SK-N-SH (cell line): ENCODE measurements around the gene CCDC6. TPM values are rescaled to one million over a fixed set of nuclear protein-coding genes. Genes with fewer than 3 reads are reported as not detected.

ENCODE experiments used
- CTCF ChIA-PET: fragments of 300-600, 350-600 bp; formaldehyde crosslinking; extraction: SDS; loops from one replicate; lab custom pipeline; 2021; lab: Yijun Ruan, JAX
- POLR2A ChIA-PET: fragments of 350-600 bp; sonication (Branson Sonifier 250); formaldehyde crosslinking; extraction: SDS; loops from one replicate; lab custom pipeline; 2020; ENCODE audit warnings: antibody characterized with exemption, inconsistent platforms; lab: Yijun Ruan, JAX
- DNase-seq: peaks from one replicate; pipeline ENCODE4 v3.0.0; 2012
- H2AFZ ChIP-seq: fragments of 200-600 bp; sonication (generic); 2 replicates; pipeline ENCODE4 v1.8.1; 2016; ENCODE audit warnings: antibody characterized with exemption, mild to moderate bottlenecking, low read depth
- H3F3A ChIP-seq: fragments of 200-600 bp; sonication (generic); replicated peaks from 2 replicates; pipeline ENCODE3; 2016; ENCODE audit warnings: antibody characterized with exemption, mild to moderate bottlenecking; ENCODE audit not compliant: insufficient read depth
- H3K27ac ChIP-seq, 2 experiments: fragments of 200-500 bp in 1 of 2; fragments of 200-600 bp in 1 of 2; sonication (Bioruptor generic) in 1 of 2; sonication (generic), shearing (Covaris generic) in 1 of 2; 2 replicates each; pipeline versions ENCODE4 v1.5.1 to v1.6.1; 2014 to 2016; ENCODE audit warnings: low read depth in 2 of 2, inconsistent platforms in 1 of 2, low read length in 1 of 2, mild to moderate bottlenecking in 1 of 2, mixed read lengths in 1 of 2
- H3K27me3 ChIP-seq: fragments of 200-600 bp; sonication (generic), shearing (Covaris generic); 2 replicates; pipeline ENCODE4 v1.6.1; 2016; ENCODE audit warnings: mixed run types; ENCODE audit not compliant: insufficient read depth
- H3K36me3 ChIP-seq, 2 experiments: fragments of 200-500 bp in 1 of 2; fragments of 200-600 bp in 1 of 2; sonication (Bioruptor generic) in 1 of 2; sonication (generic) in 1 of 2; replicated peaks in 1 of 2; 2 replicates each; pipeline versions ENCODE3 to v1.5.1; 2014 to 2016; ENCODE audit warnings: low read length in 1 of 2, mild to moderate bottlenecking in 1 of 2; ENCODE audit not compliant: insufficient read depth in 2 of 2, control insufficient read depth in 1 of 2
- H3K4me1 ChIP-seq, 2 experiments: fragments of 200-500 bp in 1 of 2; fragments of 200-600 bp in 1 of 2; sonication (Bioruptor generic) in 1 of 2; sonication (generic), shearing (Covaris generic) in 1 of 2; 2 replicates each; pipeline versions ENCODE4 v1.5.1 to v1.6.1; 2014 to 2016; ENCODE audit warnings: low read depth in 1 of 2, low read length in 1 of 2, mixed run types in 1 of 2; ENCODE audit not compliant: insufficient read depth in 2 of 2, control insufficient read depth in 1 of 2
- H3K4me2 ChIP-seq: fragments of 200-600 bp; sonication (generic), shearing (Covaris generic); 2 replicates; pipeline ENCODE4 v1.6.1; 2017; ENCODE audit warnings: mixed run types
- H3K4me3 ChIP-seq, 2 experiments: fragments of 200-500 bp in 1 of 2; fragments of 200-600 bp in 1 of 2; sonication (Bioruptor generic) in 1 of 2; sonication (generic), shearing (Covaris generic) in 1 of 2; 2 replicates each; pipeline versions ENCODE4 v1.5.1 to v1.8.1; 2014 to 2016; ENCODE audit warnings: low read depth in 2 of 2, inconsistent platforms in 1 of 2, low read length in 1 of 2, mild to moderate bottlenecking in 1 of 2, mixed read lengths in 1 of 2, moderate library complexity in 1 of 2
- H3K79me2 ChIP-seq: fragments of 200-600 bp; sonication (generic); 2 replicates; pipeline ENCODE4 v1.8.1; 2017; ENCODE audit warnings: mild to moderate bottlenecking; ENCODE audit not compliant: insufficient read depth
- H3K9ac ChIP-seq: fragments of 200-600 bp; sonication (generic); 2 replicates; pipeline ENCODE4 v1.6.1; 2017; ENCODE audit warnings: mixed run types
- H3K9me2 ChIP-seq: fragments of 200-600 bp; sonication (generic); 2 replicates; pipeline ENCODE4 v1.6.1; 2017; ENCODE audit warnings: mixed run types
- H3K9me3 ChIP-seq: fragments of 200-600 bp; sonication (generic); 2 replicates; pipeline ENCODE4 v1.6.1; 2017; ENCODE audit warnings: mixed run types, mild to moderate bottlenecking, moderate library complexity
- H4K20me1 ChIP-seq: fragments of 200-600 bp; sonication (generic); 2 replicates; pipeline ENCODE4 v1.6.1; 2017; ENCODE audit warnings: mild to moderate bottlenecking, mixed run types; ENCODE audit not compliant: insufficient read depth
- CHD2 ChIP-seq: fragments of 150-350 bp; IDR thresholded peaks from 2 replicates; pipeline ENCODE4 v1.6.1; 2018; ENCODE audit warnings: low read length; ENCODE audit not compliant: partially characterized antibody
- CTCF ChIP-seq: fragments of 200-600 bp; sonication (generic); IDR thresholded peaks from 2 replicates; pipeline ENCODE4 v1.6.1; 2017; ENCODE audit warnings: antibody characterized with exemption, mild to moderate bottlenecking, moderate library complexity
- EP300 ChIP-seq, 2 experiments: IDR thresholded peaks; 2 replicates each; pipeline versions ENCODE4 v1.4.0 to v1.6.1; 2012; ENCODE audit warnings: borderline replicate concordance in 1 of 2, low read depth in 1 of 2, low read length in 1 of 2
- GABPA ChIP-seq: IDR thresholded peaks from 2 replicates; pipeline ENCODE4 v1.4.0; 2012; ENCODE audit warnings: low read depth, mild to moderate bottlenecking
- MAX ChIP-seq: IDR thresholded peaks from 2 replicates; pipeline ENCODE4 v1.4.0; 2012; ENCODE audit warnings: low read depth
- MEF2A ChIP-seq: IDR thresholded peaks from 2 replicates; pipeline ENCODE4 v1.4.0; 2012; ENCODE audit warnings: low read depth, borderline replicate concordance
- NFIC ChIP-seq: IDR thresholded peaks from 2 replicates; pipeline ENCODE4 v1.4.0; 2012; ENCODE audit warnings: borderline replicate concordance
- PBX3 ChIP-seq: IDR thresholded peaks from 2 replicates; pipeline ENCODE4; 2012
- POLR2AphosphoS5 ChIP-seq: IDR thresholded peaks from 2 replicates; pipeline ENCODE4 v1.6.1; 2012; ENCODE audit warnings: low read depth, low read length
- RCOR1 ChIP-seq: fragments of 150-350 bp; IDR thresholded peaks from 2 replicates; pipeline ENCODE4 v1.6.1; 2017; ENCODE audit warnings: antibody characterized with exemption, low read length
- SIN3A ChIP-seq: IDR thresholded peaks from 2 replicates; pipeline ENCODE4 v1.6.1; 2012; ENCODE audit warnings: low read depth, mild to moderate bottlenecking, low read length, moderate library complexity, borderline replicate concordance
- TEAD4 ChIP-seq: IDR thresholded peaks from 2 replicates; pipeline ENCODE4 v1.4.0; 2012; ENCODE audit warnings: mild to moderate bottlenecking, borderline replicate concordance; ENCODE audit not compliant: insufficient read depth
- USF2 ChIP-seq: fragments of 150-350 bp; IDR thresholded peaks from 2 replicates; pipeline ENCODE4 v1.6.1; 2017; ENCODE audit warnings: antibody characterized with exemption, low read length, low read depth, borderline replicate concordance
- ZBTB33 ChIP-seq: IDR thresholded peaks from 2 replicates; pipeline ENCODE4 v1.4.0; 2012; ENCODE audit warnings: low read depth, borderline replicate concordance
- WGBS: methylation state at CpG from one replicate; pipeline ENCODE4 v1.1.6; 2017; ENCODE audit warnings: low lambda C conversion rate; 5-methylcytosine and 5-hydroxymethylcytosine counted together
- polyA plus RNA-seq, 3 experiments: library from polyadenylated mRNA; depleted of rRNA; stranded (reverse); fragments of >200 nt; gene quantifications; 2 replicates each; pipeline ENCODE4 v1.2.3, GENCODE V29; 2012

Gene CCDC6
- polyA plus RNA-seq, 1 of the 3 experiments (the other 2 are of a cell fraction): 10.8 TPM

- no peaks in the 10 kb centered on the region for H4K20me1 ChIP-seq
- H3K36me3 ChIP-seq: no peaks in the 10 kb centered on the region
- H3K9me3 ChIP-seq: no peaks in the 10 kb centered on the region
- H3K27me3 ChIP-seq: no peaks in the 10 kb centered on the region; the same call in 1 of the 2 replicates
- no peak within 1 kb of the TSS for H3K9ac ChIP-seq
- H3F3A ChIP-seq: no peaks in the 10 kb centered on the region
- ChIA-PET CTCF (interaction anchor here (1.5 kb wide), 1 partner anchor 35 kb away, joined by 4 read pairs; no protein-coding TSS in a partner anchor), POLR2A (no interaction called here)
- DNase-seq: no peak
- H2AFZ ChIP-seq: no peak within 1 kb of the TSS
- no peak within 1 kb of the TSS for H3K27ac ChIP-seq
- no peaks in the 10 kb centered on the region for H3K9me2 ChIP-seq
- WGBS: 28% methylated on average over 3 of the region's 3 CpGs
- no peaks in the 10 kb centered on the region for H3K79me2 ChIP-seq
- no peak for TF ChIP-seq EP300 (IDR thresholded peaks at IDR 0.05; ENCODE audit: borderline replicate concordance in 1 of 2, low read depth in 1 of 2, low read length in 1 of 2)
- TF ChIP-seq GABPA: no peak
- no peak for TF ChIP-seq SIN3A
- no peak for TF ChIP-seq CTCF
- TF ChIP-seq PBX3: no peak
- no peak for TF ChIP-seq ZBTB33
- no peak for TF ChIP-seq MEF2A
- no peak for TF ChIP-seq POLR2AphosphoS5
- TF ChIP-seq CHD2: no peak
- TF ChIP-seq MAX: no peak
- TF ChIP-seq RCOR1: no peak
- no peak for TF ChIP-seq NFIC
- TF ChIP-seq TEAD4: no peak
- TF ChIP-seq USF2: no peak
- H3K4me3 ChIP-seq: no peak within 1 kb of the TSS
- no peak within 1 kb of the TSS for H3K4me2 ChIP-seq
- H3K4me1 ChIP-seq: no peaks in the 10 kb centered on the region
Measured at GRCh38 chr10:59753267-59753666, 153.1 kb downstream of the CCDC6 start, which contains the start of gene MRLN. Gene MRLN (minus strand): TSS chr10:59753455.
